ENCODE measurements around the gene WDFY2.

WDFY2 gene

DNA sequence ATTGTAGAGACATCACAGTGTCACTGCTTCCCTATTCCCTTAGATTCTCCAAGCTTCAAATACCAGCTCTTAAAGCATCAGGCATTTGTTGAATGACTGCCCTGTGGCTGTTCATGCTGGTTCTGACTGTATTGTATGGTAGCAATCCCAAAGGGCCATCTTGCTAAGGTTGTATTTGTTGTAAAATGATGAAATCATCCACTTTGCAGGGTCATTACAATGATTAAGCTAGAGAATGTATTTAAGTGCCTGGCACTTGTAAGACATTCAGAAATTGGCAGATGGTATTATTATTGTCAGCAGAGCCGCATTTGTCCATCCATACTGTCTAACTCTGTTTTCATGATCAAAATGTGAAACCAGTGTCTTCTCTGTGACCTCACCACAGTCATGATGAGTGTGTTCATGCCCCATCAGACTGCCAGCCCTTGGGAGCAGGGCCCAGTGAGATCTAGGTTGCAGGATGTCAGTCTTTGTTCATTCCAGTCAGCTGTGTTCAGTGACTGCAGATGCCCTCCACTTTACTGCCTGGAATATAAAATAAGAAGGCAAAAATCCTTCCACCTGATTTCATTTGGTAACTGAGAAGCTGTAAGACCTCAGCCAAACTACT lies 133.6 kb downstream of the WDFY2 start:
- peaks cover 47% of the 10 kb centered on the region for H3K4me1 ChIP-seq (ENCODE audit: low read length)
- H3K4me3 ChIP-seq (ENCODE audit: low read length): no peak overlapping the region
- H4K20me1 ChIP-seq (ENCODE audit: insufficient read depth, low read length): no peaks in the 10 kb centered on the region
- H3K9me3 ChIP-seq (ENCODE audit: insufficient read depth, low read length): no peaks in the 10 kb centered on the region
- peaks cover 11% of the 10 kb centered on the region for H3K36me3 ChIP-seq (replicated peaks; ENCODE audit: low read depth, low read length)
- TF ChIP-seq, protein P1, sequence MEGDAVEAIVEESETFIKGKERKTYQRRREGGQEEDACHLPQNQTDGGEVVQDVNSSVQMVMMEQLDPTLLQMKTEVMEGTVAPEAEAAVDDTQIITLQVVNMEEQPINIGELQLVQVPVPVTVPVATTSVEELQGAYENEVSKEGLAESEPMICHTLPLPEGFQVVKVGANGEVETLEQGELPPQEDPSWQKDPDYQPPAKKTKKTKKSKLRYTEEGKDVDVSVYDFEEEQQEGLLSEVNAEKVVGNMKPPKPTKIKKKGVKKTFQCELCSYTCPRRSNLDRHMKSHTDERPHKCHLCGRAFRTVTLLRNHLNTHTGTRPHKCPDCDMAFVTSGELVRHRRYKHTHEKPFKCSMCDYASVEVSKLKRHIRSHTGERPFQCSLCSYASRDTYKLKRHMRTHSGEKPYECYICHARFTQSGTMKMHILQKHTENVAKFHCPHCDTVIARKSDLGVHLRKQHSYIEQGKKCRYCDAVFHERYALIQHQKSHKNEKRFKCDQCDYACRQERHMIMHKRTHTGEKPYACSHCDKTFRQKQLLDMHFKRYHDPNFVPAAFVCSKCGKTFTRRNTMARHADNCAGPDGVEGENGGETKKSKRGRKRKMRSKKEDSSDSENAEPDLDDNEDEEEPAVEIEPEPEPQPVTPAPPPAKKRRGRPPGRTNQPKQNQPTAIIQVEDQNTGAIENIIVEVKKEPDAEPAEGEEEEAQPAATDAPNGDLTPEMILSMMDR (IDR thresholded peaks at IDR 0.05; ENCODE audit: low read depth, low read length): no peak
- no peak for TF ChIP-seq EZH2phosphoT487 (IDR thresholded peaks at IDR 0.05; ENCODE audit: low read depth)
- H2AFZ ChIP-seq (ENCODE audit: low read depth, low read length): no peak overlapping the region
- no peak overlapping the region for H3K4me2 ChIP-seq (ENCODE audit: low read length)
- H3K27ac ChIP-seq (ENCODE audit: low read length): no peak overlapping the region
- no peak overlapping the region for H3K9ac ChIP-seq (ENCODE audit: low read length)
- no peaks in the 10 kb centered on the region for H3K27me3 ChIP-seq (ENCODE audit: low read depth, low read length)
- H3K79me2 ChIP-seq (ENCODE audit: low read length): no peaks in the 10 kb centered on the region

DNA sequence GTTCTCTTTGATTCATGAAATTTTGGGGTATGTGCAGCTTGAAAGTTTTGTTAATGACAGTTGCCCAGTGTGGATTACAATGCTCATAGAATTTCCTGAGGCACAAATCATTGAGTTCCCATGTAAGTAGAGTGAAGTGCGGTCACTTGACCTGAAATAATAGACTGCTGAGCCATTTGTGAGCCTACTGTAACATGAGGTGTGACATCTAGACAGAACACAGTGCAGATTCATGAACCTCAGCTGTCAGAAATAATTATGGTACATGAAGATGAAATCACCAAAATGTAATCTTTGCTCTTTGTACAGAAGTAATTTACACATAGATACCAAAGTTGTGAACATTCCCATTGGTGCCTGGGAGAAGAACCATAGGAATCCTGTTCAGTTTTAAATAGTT lies 135.1 kb downstream of the WDFY2 start:
- H3K4me1 ChIP-seq (ENCODE audit: low read length): peaks cover 38% of the 10 kb centered on the region
- no peaks in the 10 kb centered on the region for H3K27me3 ChIP-seq (ENCODE audit: low read depth, low read length)
- H4K20me1 ChIP-seq (ENCODE audit: insufficient read depth, low read length): no peaks in the 10 kb centered on the region
- no peaks in the 10 kb centered on the region for H3K79me2 ChIP-seq (ENCODE audit: low read length)
- H3K4me3 ChIP-seq (ENCODE audit: low read length): no peak overlapping the region
- H3K9me3 ChIP-seq (ENCODE audit: insufficient read depth, low read length): no peaks in the 10 kb centered on the region
- H3K27ac ChIP-seq (ENCODE audit: low read length): no peak overlapping the region
- TF ChIP-seq, protein P1 (IDR thresholded peaks at IDR 0.05; ENCODE audit: low read depth, low read length): no peak
- no peak for TF ChIP-seq EZH2phosphoT487 (IDR thresholded peaks at IDR 0.05; ENCODE audit: low read depth)
- peaks cover 11% of the 10 kb centered on the region for H3K36me3 ChIP-seq (replicated peaks; ENCODE audit: low read depth, low read length)
- H3K4me2 ChIP-seq (ENCODE audit: low read length): no peak overlapping the region
- no peak overlapping the region for H3K9ac ChIP-seq (ENCODE audit: low read length)
- H2AFZ ChIP-seq (ENCODE audit: low read depth, low read length): no peak overlapping the region

DNA sequence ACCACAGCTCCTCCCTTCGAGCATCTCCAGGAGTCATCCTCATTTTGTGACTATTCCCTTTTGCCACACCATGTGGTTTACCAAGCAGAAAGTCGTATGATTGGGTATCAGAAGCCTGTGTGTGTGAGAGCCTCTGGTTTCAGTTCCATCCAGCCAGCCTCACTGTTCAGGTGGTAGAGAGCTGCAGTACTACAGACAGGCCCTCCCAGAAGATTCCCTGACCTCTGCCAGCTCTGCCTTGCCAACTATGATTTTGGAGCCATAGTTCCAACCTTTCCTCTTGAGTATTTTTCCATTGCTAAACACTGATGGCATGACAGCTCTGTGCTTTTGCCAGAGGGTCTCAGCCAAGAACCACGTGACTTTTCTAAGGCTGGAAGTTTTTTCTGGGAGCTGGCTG lies 137.2 kb downstream of the WDFY2 start:
- no peaks in the 10 kb centered on the region for H3K79me2 ChIP-seq (ENCODE audit: low read length)
- peak overlapping the region; percentile 64 for H3K9ac ChIP-seq (ENCODE audit: low read length)
- peak overlapping the region; percentile 58 for H3K4me3 ChIP-seq (ENCODE audit: low read length)
- peak overlapping the region; percentile 85 for H3K4me2 ChIP-seq (ENCODE audit: low read length)
- H2AFZ ChIP-seq (ENCODE audit: low read depth, low read length): no peak overlapping the region
- peaks cover 11% of the 10 kb centered on the region for H3K36me3 ChIP-seq (replicated peaks; ENCODE audit: low read depth, low read length)
- TF ChIP-seq, protein P1 (IDR thresholded peaks at IDR 0.05; ENCODE audit: low read depth, low read length): no peak
- TF ChIP-seq EZH2phosphoT487 (IDR thresholded peaks at IDR 0.05; ENCODE audit: low read depth): no peak
- H3K9me3 ChIP-seq (ENCODE audit: insufficient read depth, low read length): no peaks in the 10 kb centered on the region
- peak overlapping the region; percentile 82 for H3K27ac ChIP-seq (ENCODE audit: low read length)
- H4K20me1 ChIP-seq (ENCODE audit: insufficient read depth, low read length): no peaks in the 10 kb centered on the region
- H3K4me1 ChIP-seq (ENCODE audit: low read length): peaks cover 36% of the 10 kb centered on the region
- no peaks in the 10 kb centered on the region for H3K27me3 ChIP-seq (ENCODE audit: low read depth, low read length)

DNA sequence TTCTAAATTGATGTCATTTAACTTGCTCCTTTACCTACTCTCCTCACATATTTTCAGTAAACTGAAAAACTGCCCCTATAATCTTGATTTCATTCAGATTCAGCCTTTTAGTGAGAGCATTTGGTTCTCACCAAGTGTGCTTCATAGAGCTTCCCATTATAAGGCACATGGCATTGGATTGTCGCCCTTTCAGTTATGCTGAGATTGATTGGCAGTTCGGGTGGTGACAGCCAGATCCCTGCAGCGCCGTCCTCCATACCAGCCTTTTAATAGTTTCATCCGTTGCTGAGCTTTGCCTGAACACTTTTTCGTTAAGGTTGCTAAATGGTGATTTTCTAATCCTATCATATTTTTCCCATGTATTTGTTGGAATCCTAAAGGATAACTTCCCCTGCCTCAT lies 139.3 kb downstream of the WDFY2 start:
- no peaks in the 10 kb centered on the region for H4K20me1 ChIP-seq (ENCODE audit: insufficient read depth, low read length)
- TF ChIP-seq, protein P1 (IDR thresholded peaks at IDR 0.05; ENCODE audit: low read depth, low read length): no peak
- TF ChIP-seq EZH2phosphoT487 (IDR thresholded peaks at IDR 0.05; ENCODE audit: low read depth): no peak
- no peaks in the 10 kb centered on the region for H3K27me3 ChIP-seq (ENCODE audit: low read depth, low read length)
- peaks cover 36% of the 10 kb centered on the region for H3K4me1 ChIP-seq (ENCODE audit: low read length)
- no peak overlapping the region for H3K4me2 ChIP-seq (ENCODE audit: low read length)
- no peak overlapping the region for H2AFZ ChIP-seq (ENCODE audit: low read depth, low read length)
- no peak overlapping the region for H3K4me3 ChIP-seq (ENCODE audit: low read length)
- H3K79me2 ChIP-seq (ENCODE audit: low read length): no peaks in the 10 kb centered on the region
- no peaks in the 10 kb centered on the region for H3K9me3 ChIP-seq (ENCODE audit: insufficient read depth, low read length)
- peaks cover 17% of the 10 kb centered on the region for H3K36me3 ChIP-seq (replicated peaks; ENCODE audit: low read depth, low read length)
- no peak overlapping the region for H3K27ac ChIP-seq (ENCODE audit: low read length)
- no peak overlapping the region for H3K9ac ChIP-seq (ENCODE audit: low read length)
